Measurements from ENCODE around the gene ZNF552.

DNA sequence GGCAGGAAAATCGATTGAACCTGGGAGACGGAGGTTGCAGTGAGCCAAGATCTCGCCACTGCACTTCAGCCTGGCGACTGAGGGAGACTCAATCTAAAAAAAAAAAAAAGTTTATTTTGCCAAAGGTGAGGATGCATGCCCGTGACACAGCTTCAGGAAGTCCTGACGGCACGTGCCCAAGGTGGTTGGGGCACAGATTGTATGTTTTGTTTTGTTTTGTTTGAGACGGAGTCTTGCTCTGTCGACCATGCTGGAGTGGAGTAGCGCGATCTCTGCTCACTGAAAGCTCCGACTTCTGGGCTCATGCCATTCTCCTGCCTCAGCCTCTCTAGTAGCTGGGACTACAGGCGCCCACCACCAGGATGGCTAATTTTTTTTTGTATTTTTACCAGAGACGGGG is 3.3 kb upstream of the ZNF552 start:
- TF ChIP-seq CTCF (IDR thresholded peaks at IDR 0.05 in 4 of 5, conservative IDR thresholded peaks at IDR 0.05 in 1 of 5) (no peak), POLR2A (IDR thresholded peaks at IDR 0.05) (no peak)

All from gastrocnemius medialis (tissue), 4 donors.